ENCODE measurements around the gene PTPDC1. TPM values are rescaled to one million over a fixed set of nuclear protein-coding genes. Genes with fewer than 3 reads are reported as not detected.
"Not testable (repeated sequence)": the region's sequence is repeated elsewhere in the genome, so short reads cannot be mapped to it uniquely, and the experiment has no call there.

PTPDC1 gene
- total RNA-seq, 1 donor, result 3.9 TPM

GRCh38 chr9:94111446-94111845 is 27.2 kb downstream of the PTPDC1 start:
- Histone ChIP-seq H3K4me3 (ENCODE audit: low read length) (no peak overlapping the region), H3K27me3 (ENCODE audit: insufficient read depth, low read length) (no peaks in the 10 kb centered on the region), H3K9me3 (ENCODE audit: low read depth, low read length) (no peaks in the 10 kb centered on the region), H3K4me1 (ENCODE audit: insufficient read depth, low read length) (no peaks in the 10 kb centered on the region)

GRCh38 chr9:94112716-94113465 is 28.6 kb downstream of the PTPDC1 start:
- no peak overlapping the region for H3K4me3 ChIP-seq (ENCODE audit: low read length)
- no peaks in the 10 kb centered on the region for H3K4me1 ChIP-seq (ENCODE audit: insufficient read depth, low read length)
- H3K27me3 ChIP-seq (ENCODE audit: insufficient read depth, low read length), result no peaks in the 10 kb centered on the region
- H3K9me3 ChIP-seq (ENCODE audit: low read depth, low read length), result no peaks in the 10 kb centered on the region

GRCh38 chr9:94120088-94120487 is 35.8 kb downstream of the PTPDC1 start:
- not testable (repeated sequence) for H3K4me1 ChIP-seq (ENCODE audit: insufficient read depth, low read length); H3K27me3 ChIP-seq (ENCODE audit: insufficient read depth, low read length); H3K9me3 ChIP-seq (ENCODE audit: low read depth, low read length); H3K4me3 ChIP-seq (ENCODE audit: low read length)

- Histone ChIP-seq H3K27me3 (ENCODE audit: insufficient read depth, low read length) (no peaks in the 10 kb centered on the region), H3K4me3 (ENCODE audit: low read length) (no peak overlapping the region), H3K9me3 (ENCODE audit: low read depth, low read length) (peaks cover 5% of the 10 kb centered on the region), H3K4me1 (ENCODE audit: insufficient read depth, low read length) (no peaks in the 10 kb centered on the region)
Observed at GRCh38 chr9:94120854-94121376, 36.7 kb downstream of the PTPDC1 start.

GRCh38 chr9:94126844-94127243 is 42.6 kb downstream of the PTPDC1 start:
- no peaks in the 10 kb centered on the region for H3K27me3 ChIP-seq (ENCODE audit: insufficient read depth, low read length)
- H3K4me1 ChIP-seq (ENCODE audit: insufficient read depth, low read length), result no peaks in the 10 kb centered on the region
- peaks cover 5% of the 10 kb centered on the region for H3K9me3 ChIP-seq (ENCODE audit: low read depth, low read length)
- no peak overlapping the region for H3K4me3 ChIP-seq (ENCODE audit: low read length)

GRCh38 chr9:94127806-94128205 is 43.5 kb downstream of the PTPDC1 start:
- H3K4me3 ChIP-seq (ENCODE audit: low read length), result no peak overlapping the region
- no peaks in the 10 kb centered on the region for H3K27me3 ChIP-seq (ENCODE audit: insufficient read depth, low read length)

GRCh38 chr9:94128580-94128979 is 44.3 kb downstream of the PTPDC1 start:
- Histone ChIP-seq H3K9me3 (ENCODE audit: low read depth, low read length) (peaks cover 5% of the 10 kb centered on the region), H3K4me1 (ENCODE audit: insufficient read depth, low read length) (no peaks in the 10 kb centered on the region)

More at GRCh38 chr9:94127806-94128205, 43.5 kb downstream of the PTPDC1 start:
- peaks cover 5% of the 10 kb centered on the region for H3K9me3 ChIP-seq (ENCODE audit: low read depth, low read length)
- no peaks in the 10 kb centered on the region for H3K4me1 ChIP-seq (ENCODE audit: insufficient read depth, low read length)

GRCh38 chr9:94134629-94135028 is 50.4 kb downstream of the PTPDC1 start:
- Histone ChIP-seq H3K9me3 (ENCODE audit: low read depth, low read length) (no peaks in the 10 kb centered on the region), H3K27me3 (ENCODE audit: insufficient read depth, low read length) (no peaks in the 10 kb centered on the region), H3K4me3 (ENCODE audit: low read length) (no peak overlapping the region), H3K4me1 (ENCODE audit: insufficient read depth, low read length) (no peaks in the 10 kb centered on the region)

More at GRCh38 chr9:94128580-94128979, 44.3 kb downstream of the PTPDC1 start:
- Histone ChIP-seq H3K27me3 (ENCODE audit: insufficient read depth, low read length) (no peaks in the 10 kb centered on the region), H3K4me3 (ENCODE audit: low read length) (no peak overlapping the region)

GRCh38 chr9:94135222-94135621 is 51.0 kb downstream of the PTPDC1 start:
- Histone ChIP-seq H3K27me3 (ENCODE audit: insufficient read depth, low read length) (no peaks in the 10 kb centered on the region), H3K9me3 (ENCODE audit: low read depth, low read length) (no peaks in the 10 kb centered on the region), H3K4me1 (ENCODE audit: insufficient read depth, low read length) (no peaks in the 10 kb centered on the region), H3K4me3 (ENCODE audit: low read length) (no peak overlapping the region)

GRCh38 chr9:94139672-94140417 is 55.6 kb downstream of the PTPDC1 start:
- no peaks in the 10 kb centered on the region for H3K9me3 ChIP-seq (ENCODE audit: low read depth, low read length)
- no peaks in the 10 kb centered on the region for H3K27me3 ChIP-seq (ENCODE audit: insufficient read depth, low read length)
- no peak overlapping the region for H3K4me3 ChIP-seq (ENCODE audit: low read length)

GRCh38 chr9:94140418-94140780 is 56.1 kb downstream of the PTPDC1 start:
- H3K9me3 ChIP-seq (ENCODE audit: low read depth, low read length), result no peaks in the 10 kb centered on the region
- H3K4me1 ChIP-seq (ENCODE audit: insufficient read depth, low read length), result no peaks in the 10 kb centered on the region
- no peak overlapping the region for H3K4me3 ChIP-seq (ENCODE audit: low read length)
- H3K27me3 ChIP-seq (ENCODE audit: insufficient read depth, low read length), result no peaks in the 10 kb centered on the region

More at GRCh38 chr9:94139672-94140417, 55.6 kb downstream of the PTPDC1 start:
- no peaks in the 10 kb centered on the region for H3K4me1 ChIP-seq (ENCODE audit: insufficient read depth, low read length)

GRCh38 chr9:94140791-94141790 is 56.8 kb downstream of the PTPDC1 start:
- no peaks in the 10 kb centered on the region for H3K4me1 ChIP-seq (ENCODE audit: insufficient read depth, low read length)
- no peak overlapping the region for H3K4me3 ChIP-seq (ENCODE audit: low read length)
- H3K9me3 ChIP-seq (ENCODE audit: low read depth, low read length), result no peaks in the 10 kb centered on the region
- no peaks in the 10 kb centered on the region for H3K27me3 ChIP-seq (ENCODE audit: insufficient read depth, low read length)

GRCh38 chr9:94142353-94142752 is 58.1 kb downstream of the PTPDC1 start:
- H3K4me1 ChIP-seq (ENCODE audit: insufficient read depth, low read length), result no peaks in the 10 kb centered on the region
- no peaks in the 10 kb centered on the region for H3K9me3 ChIP-seq (ENCODE audit: low read depth, low read length)
- no peak overlapping the region for H3K4me3 ChIP-seq (ENCODE audit: low read length)
- no peaks in the 10 kb centered on the region for H3K27me3 ChIP-seq (ENCODE audit: insufficient read depth, low read length)

GRCh38 chr9:94144394-94144793 is 60.1 kb downstream of the PTPDC1 start:
- Histone ChIP-seq H3K4me3 (ENCODE audit: low read length) (no peak overlapping the region), H3K27me3 (ENCODE audit: insufficient read depth, low read length) (no peaks in the 10 kb centered on the region), H3K4me1 (ENCODE audit: insufficient read depth, low read length) (no peaks in the 10 kb centered on the region), H3K9me3 (ENCODE audit: low read depth, low read length) (no peaks in the 10 kb centered on the region)
